ENCODE measurements around the gene DNAH10.
"Not testable (repeated sequence)": the region's sequence is repeated elsewhere in the genome, so short reads cannot be mapped to it uniquely, and the experiment has no call there.

The DNAH10 gene

GRCh38 chr12:123910761-123911193 is 148.7 kb downstream of the DNAH10 start:
- DNase-seq = no peak

- DNase-seq = not testable (repeated sequence)
Observed at GRCh38 chr12:123911672-123912409, 149.7 kb downstream of the DNAH10 start.

DNA sequence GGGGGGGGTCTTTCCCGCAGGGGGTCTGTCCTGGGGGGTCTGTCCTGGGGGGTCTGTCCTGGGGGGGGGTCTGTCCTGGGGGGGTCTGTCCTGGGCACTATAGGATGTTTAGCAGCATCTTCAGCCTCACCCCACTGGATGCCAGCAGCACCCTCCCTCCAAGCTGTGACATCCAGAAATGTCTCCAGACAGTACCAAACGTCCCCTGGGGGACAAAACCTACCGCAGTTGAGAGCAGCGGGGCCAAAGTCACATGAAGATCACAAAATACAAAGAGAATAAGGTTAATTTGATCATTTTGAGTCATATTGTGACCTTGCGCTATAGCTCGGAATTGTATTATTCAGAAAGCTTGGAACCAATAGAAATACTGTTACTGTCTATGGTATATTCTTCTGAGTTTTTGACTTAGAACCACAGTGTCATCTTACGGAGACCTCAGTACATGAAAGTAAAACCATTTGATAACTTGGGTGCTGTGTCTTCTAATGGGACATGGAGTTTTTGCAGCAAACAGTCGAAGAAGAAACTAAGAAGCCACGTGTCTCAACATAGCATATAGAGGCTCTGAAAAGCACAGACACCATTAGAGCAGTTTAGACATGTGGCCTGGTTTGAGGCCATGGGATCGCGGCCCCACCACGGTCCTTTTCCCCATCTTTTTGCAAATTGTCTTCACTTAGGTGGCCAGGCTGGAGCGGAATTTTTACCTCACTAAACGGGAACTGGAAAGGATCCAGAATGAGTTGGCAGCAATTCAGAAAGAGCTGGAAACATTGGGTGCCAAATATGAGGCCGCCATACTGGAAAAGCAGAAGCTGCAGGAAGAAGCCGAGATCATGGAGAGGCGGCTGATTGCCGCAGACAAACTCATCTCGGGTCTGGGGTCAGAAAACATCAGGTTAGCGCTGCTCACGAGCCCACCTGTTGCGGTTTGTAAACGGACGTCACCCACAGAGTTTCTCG is 150.6 kb downstream of the DNAH10 start:
- no peak for DNase-seq

- no peak for DNase-seq
Observed at GRCh38 chr12:123914726-123915333, 152.7 kb downstream of the DNAH10 start.

- DNase-seq = peak; percentile 69
Observed at GRCh38 chr12:123916729-123917128, 154.6 kb downstream of the DNAH10 start.

GRCh38 chr12:123917337-123917850 is 155.3 kb downstream of the DNAH10 start:
- no peak for DNase-seq

DNA sequence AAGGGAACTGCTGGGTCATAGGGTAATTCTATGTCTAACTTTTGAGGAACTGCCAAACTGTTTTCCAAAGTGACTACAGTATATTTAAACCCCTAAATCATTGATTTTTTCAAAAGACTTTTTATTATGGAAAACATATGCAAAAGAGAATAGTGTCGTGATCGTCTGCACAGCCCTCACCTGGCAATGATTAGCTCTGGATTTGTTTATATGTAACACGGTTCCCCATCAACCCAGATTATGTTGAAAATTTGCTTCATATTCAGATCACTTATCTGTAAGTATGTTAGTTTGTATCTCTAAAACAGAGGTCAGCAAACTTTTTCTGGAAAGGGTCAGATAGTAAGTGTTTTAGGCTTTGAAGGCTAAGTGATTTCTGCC is 157.9 kb downstream of the DNAH10 start:
- DNase-seq = no peak

DNA sequence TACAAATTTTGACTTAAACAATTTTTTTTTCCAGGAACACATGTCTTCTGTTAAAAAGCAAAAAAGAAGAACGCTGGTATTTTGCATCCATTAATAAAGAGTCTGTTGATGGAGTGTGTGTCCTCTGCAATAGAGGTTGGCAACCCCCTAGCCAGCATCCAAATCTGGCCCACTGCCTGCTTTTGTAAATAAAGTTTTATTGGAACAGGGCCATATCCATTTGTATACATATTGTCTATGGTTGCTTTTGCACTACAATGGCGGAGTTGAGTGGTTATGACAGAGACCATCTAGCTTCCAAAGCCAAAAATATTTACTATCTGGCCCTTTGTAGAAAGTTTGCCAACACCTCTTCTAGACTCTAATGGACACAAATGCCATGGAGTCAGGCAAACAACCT is 160.9 kb downstream of the DNAH10 start:
- DNase-seq = no peak

- DNase-seq = no peak
Observed at GRCh38 chr12:123923927-123924326, 161.8 kb downstream of the DNAH10 start.

GRCh38 chr12:123924539-123924938 is 162.4 kb downstream of the DNAH10 start:
- no peak for DNase-seq

- DNase-seq = no peak
Observed at GRCh38 chr12:123928274-123928865, 166.3 kb downstream of the DNAH10 start.

GRCh38 chr12:123928897-123929296 is 166.8 kb downstream of the DNAH10 start:
- DNase-seq = no peak

DNA sequence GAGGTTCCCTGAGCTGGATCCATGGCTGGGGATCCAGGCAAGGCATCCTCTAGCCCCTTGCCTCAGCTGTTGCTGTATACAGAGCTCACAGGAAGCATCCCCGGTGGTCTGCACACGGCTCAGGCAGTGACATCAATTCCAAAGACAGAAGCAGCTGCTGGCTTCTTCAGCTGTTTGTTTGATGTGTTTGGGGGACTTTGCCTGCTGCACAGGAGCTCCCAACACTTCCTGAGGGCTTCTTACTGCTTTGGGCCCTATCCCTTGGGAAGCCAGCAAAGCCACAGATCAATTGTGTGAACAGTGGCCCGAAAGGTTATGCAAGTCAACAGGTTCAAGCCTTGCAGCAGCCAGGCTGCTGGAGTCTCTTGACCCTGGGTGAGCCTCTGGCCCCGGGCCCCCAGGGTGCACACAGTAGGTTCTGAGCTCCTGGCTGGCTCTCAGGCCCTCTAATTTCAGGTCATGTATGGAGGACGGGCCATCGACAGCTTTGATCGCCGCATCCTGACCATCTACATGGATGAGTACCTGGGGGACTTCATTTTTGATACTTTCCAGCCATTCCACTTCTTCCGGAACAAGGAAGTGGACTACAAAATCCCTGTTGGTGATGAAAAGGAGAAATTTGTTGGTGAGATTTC is 168.0 kb downstream of the DNAH10 start:
- no peak for DNase-seq

GRCh38 chr12:123931686-123932321 is 169.7 kb downstream of the DNAH10 start:
- DNase-seq = peak; percentile 72

GRCh38 chr12:123933214-123933613 is 171.1 kb downstream of the DNAH10 start:
- no peak for DNase-seq

- DNase-seq = no peak
Observed at GRCh38 chr12:123934016-123934620, 172.0 kb downstream of the DNAH10 start.

- no peak for DNase-seq
Observed at GRCh38 chr12:123934829-123935228, 172.7 kb downstream of the DNAH10 start.

GRCh38 chr12:123935956-123936355 is 173.9 kb downstream of the DNAH10 start:
- DNase-seq = no peak

DNA sequence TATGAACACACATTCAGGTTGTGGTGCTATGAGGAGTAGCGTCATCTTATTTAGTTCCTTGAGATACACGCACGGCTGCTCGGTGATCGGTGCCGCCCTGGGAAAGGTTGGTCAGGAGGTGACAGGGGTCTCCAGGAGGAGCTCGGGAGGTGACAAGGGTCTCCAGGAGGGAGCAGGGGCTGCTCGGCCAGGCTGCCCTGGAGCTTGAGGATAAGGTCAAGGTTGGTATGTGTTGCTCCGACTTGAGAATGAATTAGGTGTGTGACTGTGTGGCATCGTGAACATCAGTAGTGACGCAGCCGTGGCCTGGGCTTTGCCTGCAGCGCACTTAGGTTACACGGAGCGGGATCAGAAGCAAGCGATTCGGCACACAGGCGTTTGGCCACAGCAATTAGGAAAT is 174.4 kb downstream of the DNAH10 start:
- DNase-seq = no peak

- peak; percentile 17 for DNase-seq
Observed at GRCh38 chr12:123936956-123937706, 175.0 kb downstream of the DNAH10 start.
